ENCODE results near the gene SLAMF7.

- TF ChIP-seq, protein P1, sequence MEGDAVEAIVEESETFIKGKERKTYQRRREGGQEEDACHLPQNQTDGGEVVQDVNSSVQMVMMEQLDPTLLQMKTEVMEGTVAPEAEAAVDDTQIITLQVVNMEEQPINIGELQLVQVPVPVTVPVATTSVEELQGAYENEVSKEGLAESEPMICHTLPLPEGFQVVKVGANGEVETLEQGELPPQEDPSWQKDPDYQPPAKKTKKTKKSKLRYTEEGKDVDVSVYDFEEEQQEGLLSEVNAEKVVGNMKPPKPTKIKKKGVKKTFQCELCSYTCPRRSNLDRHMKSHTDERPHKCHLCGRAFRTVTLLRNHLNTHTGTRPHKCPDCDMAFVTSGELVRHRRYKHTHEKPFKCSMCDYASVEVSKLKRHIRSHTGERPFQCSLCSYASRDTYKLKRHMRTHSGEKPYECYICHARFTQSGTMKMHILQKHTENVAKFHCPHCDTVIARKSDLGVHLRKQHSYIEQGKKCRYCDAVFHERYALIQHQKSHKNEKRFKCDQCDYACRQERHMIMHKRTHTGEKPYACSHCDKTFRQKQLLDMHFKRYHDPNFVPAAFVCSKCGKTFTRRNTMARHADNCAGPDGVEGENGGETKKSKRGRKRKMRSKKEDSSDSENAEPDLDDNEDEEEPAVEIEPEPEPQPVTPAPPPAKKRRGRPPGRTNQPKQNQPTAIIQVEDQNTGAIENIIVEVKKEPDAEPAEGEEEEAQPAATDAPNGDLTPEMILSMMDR (IDR thresholded peaks at IDR 0.05) = no peak
- TF ChIP-seq EZH2 (IDR thresholded peaks at IDR 0.05; ENCODE audit: borderline replicate concordance, insufficient read depth, low read depth, low read length, poor library complexity, severe bottlenecking) = no peak
These were observed 12.9 kb upstream of the SLAMF7 start for GRCh38 chr1:160726114-160726497.

Measured in B cell (primary cell).